ENCODE results near the gene FRMD5. TPM values are rescaled to one million over a fixed set of nuclear protein-coding genes. Genes with fewer than 3 reads are reported as not detected.
"Not testable (repeated sequence)": the region's sequence is repeated elsewhere in the genome, so short reads cannot be mapped to it uniquely, and the experiment has no call there.

The FRMD5 gene
- 43.0 TPM for total RNA-seq
- long read RNA-seq, transcript FRMD5-212 (2 exons, 958 nt): major isoform, 14 of 21 reads
- long read RNA-seq, partial matches to known transcripts: 1 of 21 reads
- long read RNA-seq, other reads (novel, unspliced or antisense): 6 of 21 reads

DNA sequence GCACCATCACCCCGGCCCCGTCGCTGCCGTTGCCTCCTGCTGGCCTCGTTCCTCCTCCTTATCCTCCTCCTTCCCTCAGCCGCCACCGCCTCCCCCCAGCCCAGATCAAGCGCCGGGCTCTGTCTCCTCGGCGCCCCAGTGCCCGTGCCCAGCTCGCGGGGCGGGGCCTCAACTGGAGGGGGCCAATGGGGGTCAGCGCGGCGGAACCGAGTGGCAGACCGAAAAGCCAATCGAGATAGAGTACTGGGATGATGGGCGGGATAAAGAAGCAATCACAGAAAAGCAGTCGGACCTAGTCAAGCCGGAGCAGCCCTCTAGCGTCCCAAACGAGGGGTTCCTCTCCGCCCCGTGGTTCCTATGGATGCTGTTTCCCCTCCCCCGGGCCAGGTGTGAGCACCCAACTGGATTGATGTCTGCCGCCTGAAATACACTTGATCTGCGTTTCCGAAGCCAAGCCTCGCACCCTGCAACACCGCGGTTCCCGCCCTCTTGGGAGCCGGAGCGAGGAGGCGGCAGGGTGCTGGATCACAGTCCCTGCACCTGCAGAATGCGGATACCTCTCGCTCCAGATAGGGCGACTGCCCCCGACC, at the start of gene FRMD5:
Gene FRMD5, minus strand, starts transcription at position 121 of the 590 bp plus-strand sequence.
- DNase-seq (ENCODE audit: missing footprints) (peak; percentile 86), ATAC-seq (peak; percentile 98)
- intact Hi-C loops (cut with DNase I): no loop called here

DNA sequence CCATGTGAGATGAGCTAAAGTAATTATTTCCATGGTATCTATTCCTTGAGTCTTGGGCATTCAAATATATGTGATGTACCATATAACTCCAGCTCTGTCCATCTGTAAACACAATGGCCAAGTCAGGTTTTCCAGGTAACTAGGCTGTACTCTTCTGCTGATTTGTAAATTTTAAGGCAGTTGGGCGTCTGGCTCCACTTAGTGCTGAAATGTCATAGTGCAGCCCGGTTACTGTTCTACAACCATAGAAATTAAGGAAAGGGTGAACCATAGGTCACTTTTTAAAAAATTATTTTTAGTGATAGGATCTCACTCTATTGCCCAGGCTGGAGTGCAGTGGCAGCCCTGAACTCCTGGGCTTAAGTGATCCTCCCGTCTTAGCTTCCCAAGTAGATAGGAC, 48.8 kb upstream of the FRMD5 start:
- ATAC-seq (no peak), DNase-seq (ENCODE audit: missing footprints) (no peak)
- intact Hi-C loops (cut with DNase I): no loop called here

DNA sequence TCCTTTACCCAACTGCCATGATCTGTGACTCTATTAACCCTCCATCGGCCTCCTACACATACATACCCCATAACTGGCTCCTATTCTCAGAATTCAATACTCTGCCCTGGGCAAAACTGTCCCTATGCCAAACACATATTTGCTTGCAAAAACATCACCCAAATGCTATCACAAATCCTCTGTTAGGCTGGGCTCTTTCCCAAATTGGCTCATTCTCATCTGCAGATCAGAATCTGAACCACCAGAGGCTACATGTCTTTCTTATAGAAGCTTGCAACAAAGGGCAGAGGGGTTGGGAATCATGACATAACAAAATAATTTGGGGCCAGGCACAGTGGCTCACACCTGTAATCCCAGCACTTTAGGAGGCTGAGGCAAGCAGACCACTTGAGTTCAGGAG, 48.1 kb upstream of the FRMD5 start:
- DNase-seq (ENCODE audit: missing footprints) (no peak), ATAC-seq (no peak)
- intact Hi-C loops (cut with DNase I): no loop called here

DNA sequence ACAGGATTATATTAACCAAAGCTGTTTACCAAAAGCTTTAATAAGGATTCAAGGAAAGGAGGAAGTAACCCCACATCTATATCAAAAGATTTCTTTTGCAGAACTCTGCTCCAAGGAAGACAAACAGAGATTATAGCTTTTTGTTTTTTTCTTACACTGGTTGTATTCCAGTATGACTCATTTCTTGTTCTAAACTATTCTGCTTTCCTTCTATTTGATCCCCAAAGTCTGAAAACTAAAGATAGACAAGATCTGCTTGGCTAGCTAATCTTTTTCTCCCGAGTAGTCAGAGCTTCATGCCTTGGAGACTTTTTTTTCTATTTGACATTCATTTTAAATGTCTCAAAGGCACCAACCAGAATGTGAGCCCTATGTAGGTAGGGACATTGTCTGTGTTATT, 36.8 kb upstream of the FRMD5 start:
- intact Hi-C loops (cut with DNase I): no loop called here

DNA sequence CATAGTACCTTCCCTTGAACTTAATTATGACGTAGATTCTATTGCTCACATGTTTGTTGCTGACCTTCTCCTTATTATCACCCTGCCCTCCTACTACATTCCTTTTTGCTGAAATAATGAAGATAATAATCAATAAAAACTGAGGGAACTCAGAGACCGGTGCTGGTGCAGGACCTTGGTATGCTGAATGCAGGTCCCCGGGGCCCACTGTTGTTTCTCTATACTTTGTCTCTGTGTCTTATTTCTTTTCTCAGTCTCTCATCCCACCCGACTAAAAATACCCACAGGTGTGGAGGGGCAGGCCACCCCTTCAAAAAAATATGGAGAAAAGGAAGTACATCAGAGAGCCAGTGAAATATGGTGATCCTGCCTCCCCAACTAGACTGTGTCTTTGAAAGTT, 34.2 kb upstream of the FRMD5 start:
- intact Hi-C loops (cut with DNase I); DNase-seq (ENCODE audit: missing footprints); ATAC-seq: not testable (repeated sequence)

More for the DNA sequence above, 36.8 kb upstream of the FRMD5 start:
- DNase-seq (ENCODE audit: missing footprints): no peak
- no peak for ATAC-seq

DNA sequence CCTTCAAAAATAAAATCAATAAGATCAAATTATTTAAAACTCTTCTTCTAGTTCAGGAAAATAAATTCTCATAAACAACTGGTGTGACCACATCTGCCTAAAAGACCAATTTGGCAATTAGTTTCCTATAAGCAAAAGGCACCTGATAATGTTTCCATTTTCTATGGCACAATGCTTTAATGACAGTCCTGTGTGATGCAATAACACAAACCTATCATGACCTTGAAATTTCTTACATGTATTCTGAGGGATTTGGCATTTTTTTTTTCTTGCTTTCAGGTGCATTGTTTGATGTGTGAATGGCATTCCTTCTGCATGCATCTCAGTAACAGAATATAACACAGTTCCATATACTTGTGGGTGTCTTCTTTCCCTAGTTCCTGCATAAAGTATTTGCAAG, 32.5 kb upstream of the FRMD5 start:
- DNase-seq (ENCODE audit: missing footprints) (no peak), ATAC-seq (no peak)
- intact Hi-C loops (cut with DNase I): no loop called here

DNA sequence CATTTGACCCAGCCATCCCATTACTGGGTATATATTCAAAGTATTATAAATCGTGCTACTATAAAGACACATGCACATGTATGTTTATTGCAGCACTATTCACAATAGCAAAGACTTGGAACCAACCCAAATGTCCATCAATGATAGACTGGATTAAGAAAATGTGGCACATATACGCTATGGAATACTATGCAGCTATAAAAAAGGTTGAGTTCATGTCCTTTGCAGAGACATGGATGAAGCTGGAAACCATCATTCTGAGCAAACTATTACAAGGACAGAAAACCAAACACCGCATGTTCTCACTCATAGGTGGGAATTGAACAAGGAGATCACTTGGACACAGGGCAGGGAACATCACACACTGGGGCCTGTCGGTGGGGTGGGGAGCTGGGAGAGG, 31.9 kb upstream of the FRMD5 start:
- ATAC-seq; DNase-seq (ENCODE audit: missing footprints); intact Hi-C loops (cut with DNase I): not testable (repeated sequence)

DNA sequence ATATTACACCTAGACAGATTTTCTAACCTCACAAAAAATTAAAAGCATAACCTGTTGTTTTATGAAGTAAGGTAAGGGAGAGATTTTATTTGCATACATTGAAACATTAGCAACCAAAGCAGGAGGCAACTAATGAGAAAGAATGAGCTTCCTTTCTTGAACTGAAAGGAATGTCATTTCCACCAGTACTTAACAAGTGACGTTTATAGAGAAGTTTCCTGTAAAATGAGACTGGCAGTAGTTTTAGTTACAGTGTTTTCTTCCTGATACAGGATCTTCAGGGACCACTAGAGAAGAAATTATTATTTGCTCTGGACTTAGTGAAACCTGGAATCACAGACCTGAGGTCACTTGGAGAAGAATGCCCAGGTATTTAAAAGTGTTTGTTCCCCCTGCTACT, 27.4 kb upstream of the FRMD5 start:
- intact Hi-C loops (cut with DNase I): no loop called here
- no peak for DNase-seq (ENCODE audit: missing footprints)
- no peak for ATAC-seq

DNA sequence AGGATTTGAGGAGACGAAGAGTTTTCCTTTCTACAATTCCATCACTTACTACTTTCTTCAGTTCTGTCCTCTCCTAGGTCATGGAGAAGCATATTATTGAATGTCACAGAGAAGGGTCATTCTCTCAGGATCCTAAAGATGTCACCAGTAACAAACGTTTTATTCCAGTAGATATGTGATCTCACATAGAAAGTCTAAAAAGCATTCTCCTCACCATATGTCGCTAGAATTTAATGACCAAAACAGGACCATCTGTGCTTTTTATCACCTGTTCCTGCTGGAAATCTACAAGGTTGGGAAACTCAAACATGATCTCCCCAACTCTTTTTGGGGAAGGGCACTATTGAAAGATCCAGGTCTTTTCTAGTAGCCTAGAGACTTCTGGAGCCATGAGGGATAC, 24.0 kb upstream of the FRMD5 start:
- DNase-seq (ENCODE audit: missing footprints) (no peak), ATAC-seq (no peak)
- intact Hi-C loops (cut with DNase I): loop anchor here (5.0 to 10.0 kb wide), 2 partner anchors 317 to 344 kb away; no protein-coding TSS in a partner anchor

DNA sequence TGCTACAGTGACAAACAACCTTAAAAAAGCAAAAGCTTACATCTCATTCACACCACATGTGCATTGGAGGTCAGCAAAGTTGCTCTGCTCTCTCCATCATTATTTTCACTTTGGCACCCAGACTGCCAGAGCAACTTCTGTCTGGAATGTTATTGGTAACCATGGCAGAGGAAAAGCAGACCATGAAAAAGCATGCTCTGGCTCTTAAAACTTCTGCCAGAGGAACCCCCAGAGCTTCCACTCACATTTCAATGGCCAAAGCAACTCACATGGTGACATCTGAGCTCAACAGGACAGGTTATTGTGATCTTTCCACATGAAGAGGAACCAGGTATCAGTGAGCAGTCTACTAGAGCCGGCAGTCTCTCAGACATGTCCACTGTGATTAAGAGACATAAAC, 21.9 kb upstream of the FRMD5 start:
- ATAC-seq (no peak), DNase-seq (ENCODE audit: missing footprints) (no peak)
- intact Hi-C loops (cut with DNase I): loop anchor here (5.0 to 10.0 kb wide), 2 partner anchors 315 to 342 kb away; no protein-coding TSS in a partner anchor

DNA sequence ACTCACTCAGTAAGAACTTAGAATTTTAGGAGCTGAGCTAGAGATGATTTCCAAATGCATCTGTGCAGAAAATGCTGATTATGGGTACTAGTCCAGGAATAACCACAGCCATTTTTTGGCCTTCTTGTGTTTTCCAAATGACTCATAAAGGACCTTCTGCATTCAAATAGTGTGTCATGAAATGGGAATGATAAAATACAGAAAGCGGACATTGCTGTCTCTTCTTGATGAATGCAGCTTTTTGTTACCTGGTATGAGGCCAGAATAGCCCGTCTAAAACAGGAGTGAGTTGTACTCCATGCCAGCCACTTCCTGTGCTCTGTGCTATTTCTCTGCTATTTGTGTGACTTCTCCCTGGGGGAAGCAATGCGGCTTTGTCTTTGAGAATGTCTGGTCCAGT, 20.5 kb upstream of the FRMD5 start:
- no peak for ATAC-seq
- intact Hi-C loops (cut with DNase I): loop anchor here (5.0 to 10.0 kb wide), 2 partner anchors 313 to 341 kb away; no protein-coding TSS in a partner anchor
- DNase-seq (ENCODE audit: missing footprints): no peak

DNA sequence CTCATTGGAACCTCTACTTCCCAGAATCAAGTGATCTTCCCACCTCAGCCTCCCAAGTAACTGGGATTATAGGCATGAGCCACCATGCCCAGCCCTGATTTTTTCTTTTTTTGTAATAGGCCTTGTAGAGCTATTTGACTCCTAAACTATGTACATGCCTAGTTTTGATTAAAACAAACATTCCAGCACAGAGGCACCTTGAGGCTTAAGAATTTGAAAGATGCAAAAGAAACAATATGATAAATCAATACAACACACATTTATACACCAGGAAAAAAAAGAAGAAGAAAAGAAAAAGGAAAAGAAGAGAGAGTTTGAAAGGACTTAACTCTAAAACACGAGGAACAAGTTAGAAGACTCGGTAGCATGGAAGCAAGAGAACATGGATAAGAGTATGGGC, 13.9 kb upstream of the FRMD5 start:
- ATAC-seq (no peak), DNase-seq (ENCODE audit: missing footprints) (no peak)
- intact Hi-C loops (cut with DNase I): no loop called here

DNA sequence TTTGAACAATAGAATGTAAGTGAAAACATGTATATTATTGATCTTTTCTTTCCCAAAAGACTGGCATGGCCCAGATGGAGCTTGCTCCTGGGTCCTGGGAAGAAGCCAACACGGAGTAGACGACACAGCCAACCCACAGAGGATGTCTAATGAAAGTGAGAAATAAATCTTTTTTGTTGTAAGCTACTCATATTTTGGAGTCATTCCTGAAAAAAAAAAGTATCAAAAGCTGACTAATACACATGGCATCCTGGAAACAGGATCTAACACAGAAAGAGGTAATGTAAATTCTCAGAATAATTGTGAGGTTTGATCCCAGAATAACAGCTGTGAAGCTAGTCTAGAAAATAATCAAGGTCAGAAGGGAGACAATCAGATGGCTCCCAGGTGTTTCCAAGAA, 12.6 kb upstream of the FRMD5 start:
- intact Hi-C loops (cut with DNase I): no loop called here
- DNase-seq (ENCODE audit: missing footprints): no peak
- ATAC-seq: no peak

DNA sequence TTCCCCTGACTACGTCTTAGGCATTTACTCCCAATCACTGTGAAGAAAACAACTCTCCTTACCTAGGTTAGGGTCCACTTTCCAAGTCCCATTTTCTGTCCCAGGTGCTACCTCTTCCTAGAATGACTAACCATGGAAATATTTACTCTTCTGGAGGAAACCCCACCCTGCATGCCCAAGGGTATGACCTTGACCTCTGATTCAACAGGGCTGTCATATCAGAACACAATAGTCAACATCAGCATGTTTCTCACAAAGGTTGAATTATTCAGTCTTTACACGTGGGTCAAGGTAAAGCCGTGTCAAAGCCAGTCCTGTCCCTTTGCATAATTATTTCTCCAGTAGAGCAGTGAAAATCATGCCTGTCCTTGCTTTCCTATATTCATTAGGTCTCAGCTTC, 4.3 kb upstream of the FRMD5 start:
- intact Hi-C loops (cut with DNase I): no loop called here
- DNase-seq (ENCODE audit: missing footprints): no peak
- no peak for ATAC-seq

DNA sequence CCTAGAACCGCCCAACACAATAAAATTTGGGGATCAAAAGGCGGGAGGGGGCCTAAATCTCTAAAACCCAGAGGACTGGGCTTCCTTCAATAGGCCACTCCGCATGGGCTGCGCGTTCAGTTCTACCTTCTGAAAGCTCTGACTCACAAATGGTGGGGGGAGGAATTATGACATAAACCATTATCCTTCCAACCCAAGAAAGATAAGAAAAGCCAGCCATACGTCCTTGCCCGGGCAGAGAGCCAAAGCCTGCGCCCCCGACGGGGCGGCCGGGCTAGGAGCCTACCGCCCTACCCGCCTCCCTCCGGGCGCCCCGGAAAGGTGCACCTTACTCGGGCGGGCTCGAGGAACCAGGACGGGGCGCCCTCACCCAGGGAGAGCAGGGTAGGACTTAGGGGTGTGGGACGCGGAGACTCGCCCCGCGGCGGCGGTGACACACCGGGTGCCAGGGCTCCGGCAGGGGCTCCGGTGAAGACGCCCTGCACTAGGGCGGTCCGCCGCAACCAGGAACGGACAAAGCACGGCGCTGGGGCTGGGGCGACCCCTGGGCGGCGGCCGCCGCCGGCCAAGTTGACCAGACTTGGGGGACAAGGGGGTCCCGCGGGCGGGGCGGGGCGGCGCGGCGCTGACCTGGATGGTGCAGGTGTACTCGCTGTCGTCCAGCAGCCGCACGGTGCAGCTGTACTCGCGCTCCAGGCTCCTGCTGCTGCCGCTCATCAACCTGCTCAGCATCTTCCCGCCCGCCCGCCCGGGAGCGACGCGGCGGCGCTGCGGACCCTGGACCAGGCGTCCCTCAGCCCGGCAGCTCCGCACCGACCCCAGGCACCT, 534 bp downstream of the FRMD5 start:
- DNase-seq (ENCODE audit: missing footprints): peak; percentile 70
- ATAC-seq: peak; percentile 53
- intact Hi-C loops (cut with DNase I): loop anchor here (5.0 kb wide), 2 partner anchors 92 to 402 kb away; partner anchors contain the start of gene SERF2

DNA sequence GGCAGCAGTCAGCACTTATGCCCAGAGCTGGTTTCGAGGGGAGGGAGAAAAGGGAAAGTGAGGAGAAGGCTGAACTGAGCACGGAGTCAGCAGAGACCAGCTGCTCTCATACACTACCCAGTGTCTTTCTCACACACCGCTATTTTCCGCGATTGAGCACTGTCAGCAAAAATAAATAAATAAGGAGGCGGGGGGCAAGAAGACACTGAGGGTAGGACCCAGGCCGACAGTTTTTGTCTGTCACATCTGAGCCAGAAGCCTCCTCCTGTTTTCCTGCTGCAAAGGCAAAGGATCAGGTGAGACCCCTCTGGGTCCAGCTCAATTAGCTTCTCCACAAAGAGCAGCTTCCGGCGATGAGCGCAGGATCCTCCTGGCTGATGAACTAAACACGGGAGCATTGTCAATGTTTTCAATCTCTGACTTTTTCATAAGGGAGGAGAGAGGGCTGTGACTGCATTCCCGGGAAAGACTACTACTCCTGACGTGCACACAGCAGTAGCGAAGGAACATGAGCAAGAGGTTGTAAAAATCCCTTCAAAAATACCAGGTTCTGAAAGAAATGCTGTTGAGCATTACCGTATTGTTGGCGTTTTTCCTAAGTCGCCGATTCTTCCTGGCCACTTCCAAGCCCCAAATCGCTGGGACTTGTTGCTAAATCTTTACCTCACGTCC, 1.3 kb downstream of the FRMD5 start:
- intact Hi-C loops (cut with DNase I): loop anchor here (5.0 kb wide), 2 partner anchors 91 to 401 kb away; partner anchors contain the start of gene SERF2
- DNase-seq (ENCODE audit: missing footprints) (no peak), ATAC-seq (no peak)

DNA sequence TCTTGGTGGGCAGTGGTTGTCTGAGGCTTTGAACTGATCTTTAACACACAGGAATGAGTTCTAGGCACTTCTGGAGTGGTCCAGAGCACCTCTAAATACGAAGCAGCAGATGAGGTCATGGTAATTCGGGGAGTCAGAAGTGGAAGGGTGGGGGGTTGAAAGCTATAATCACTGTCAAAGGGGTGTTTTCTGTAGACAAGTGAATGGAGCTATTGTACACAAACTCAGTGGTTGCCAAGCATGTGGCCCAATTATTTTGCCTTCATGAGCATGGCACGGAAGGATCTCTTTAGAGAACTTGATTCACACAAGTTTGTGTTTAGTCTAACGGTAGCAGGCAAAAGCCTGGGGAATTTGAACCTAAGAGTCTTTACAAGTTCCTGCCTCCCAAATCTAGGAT, 6.3 kb downstream of the FRMD5 start:
- intact Hi-C loops (cut with DNase I): no loop called here
- ATAC-seq: no peak
- no peak for DNase-seq (ENCODE audit: missing footprints)

DNA sequence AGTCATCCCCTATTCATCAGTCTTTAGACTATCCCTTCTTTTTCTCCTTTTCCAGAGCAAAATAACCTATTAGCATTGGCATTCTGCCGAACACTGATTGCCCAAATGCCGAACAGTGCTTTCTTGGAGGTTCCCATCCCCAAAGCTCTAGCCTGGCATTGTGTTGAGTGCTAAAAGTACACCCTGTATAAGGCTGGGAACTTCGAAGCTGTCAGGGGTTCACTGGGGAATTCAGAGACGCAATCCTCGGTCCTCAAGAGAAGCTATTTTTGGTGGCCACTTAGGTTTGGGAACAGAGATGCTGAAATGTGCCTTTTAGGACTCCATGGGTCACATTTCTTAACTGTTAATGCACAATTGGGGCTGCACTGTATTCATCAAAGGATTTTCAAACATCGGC, 8.4 kb downstream of the FRMD5 start:
- DNase-seq (ENCODE audit: missing footprints) (no peak), ATAC-seq (peak; percentile 82)
- intact Hi-C loops (cut with DNase I): no loop called here

DNA sequence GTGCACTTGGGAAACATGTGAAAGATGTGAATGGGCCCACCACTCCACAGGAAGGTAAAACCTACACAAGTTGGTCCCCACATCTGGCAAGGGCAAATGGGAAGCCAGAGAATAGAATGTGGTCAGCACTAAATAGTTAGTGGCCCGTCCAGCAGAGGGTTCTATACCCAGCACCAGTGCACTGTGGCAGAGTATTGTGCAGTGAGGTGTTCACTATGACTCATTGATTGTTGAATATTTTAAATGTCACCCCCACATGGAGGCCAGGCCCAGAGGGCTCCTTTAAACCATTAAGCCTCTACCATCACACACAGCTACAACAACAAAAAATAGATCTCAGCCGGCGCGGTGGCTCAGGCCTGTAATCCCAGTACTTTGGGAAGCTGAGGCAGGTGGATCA, 11.7 kb downstream of the FRMD5 start:
- ATAC-seq: no peak
- intact Hi-C loops (cut with DNase I): no loop called here
- no peak for DNase-seq (ENCODE audit: missing footprints)

Measured in Right ventricle myocardium inferior (tissue), 1 donor.